Endothelial cell of coronary artery (primary cell): ENCODE measurements around the gene MZT1. TPM values are rescaled to one million over a fixed set of nuclear protein-coding genes. Genes with fewer than 3 reads are reported as not detected.

Source experiments
- total RNA-seq: library from RNA; depleted of rRNA; stranded (reverse); fragments of >200 nt; gene quantifications from 2 replicates; pipeline ENCODE4 v1.2.3, GENCODE V29; 2014

MZT1 gene
- 10.2 and 16.4 TPM in 2 replicates for total RNA-seq

DNA sequence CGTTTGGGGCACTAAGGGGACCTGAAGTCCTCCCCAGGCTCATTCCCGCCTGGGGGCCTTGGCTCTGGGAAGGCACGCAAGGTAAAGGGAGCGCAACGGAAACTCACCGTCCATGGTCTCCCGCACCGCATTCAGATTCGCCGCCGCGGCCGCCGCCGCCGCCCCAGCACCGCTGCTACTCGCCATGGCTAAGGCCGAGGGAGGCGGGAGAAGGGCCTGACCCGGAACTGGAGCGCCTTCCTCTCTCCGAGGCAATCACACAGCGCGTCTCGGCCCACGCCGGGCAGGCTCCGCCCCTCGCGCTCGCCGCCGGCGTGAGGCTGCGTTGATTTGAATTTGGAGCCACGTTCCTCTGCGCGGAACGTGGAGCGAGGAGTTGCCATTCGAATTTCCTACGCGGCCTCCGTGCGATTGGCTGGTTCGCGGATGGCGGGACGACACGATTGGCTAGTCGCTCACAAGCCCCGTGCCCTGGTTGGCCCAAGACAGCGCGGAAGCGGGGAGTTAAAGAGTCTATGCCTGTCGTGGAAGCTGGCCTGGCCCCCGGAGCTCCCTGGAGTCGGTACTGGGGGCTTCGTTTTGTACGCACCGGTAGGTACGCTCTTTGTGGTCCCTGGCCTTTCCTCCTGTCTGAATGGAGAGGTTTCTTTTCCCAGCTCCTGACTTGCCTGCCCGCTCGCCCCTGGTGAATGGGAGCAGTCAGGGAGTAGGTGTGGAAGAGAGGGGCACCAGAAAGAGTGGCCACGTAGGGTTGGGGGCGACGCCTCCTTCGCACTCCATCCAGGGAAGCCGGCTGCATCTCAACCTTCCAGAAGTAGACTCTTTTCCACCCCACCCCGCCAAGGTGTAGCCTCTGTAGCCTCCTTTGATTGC, at the start of gene MZT1, which contains the start of gene BORA:
Gene MZT1 (minus strand): TSS at position 213 of the 873 bp plus-strand sequence. CDS start 27 bp downstream, at position 186.
Gene BORA (plus strand): TSS at position 507 of the 873 bp plus-strand sequence. CDS start 1,018 bp downstream, outside the sequence.

Other genes starting within 250 kb of the MZT1 start
- gene BORA, start 294 bp upstream of the MZT1 start, total RNA-seq, result 4.5 and 6.4 TPM in 2 replicates
- 38.7 and 41.9 TPM in 2 replicates for gene DIS3, start 54.3 kb upstream of the MZT1 start, total RNA-seq
- 25.0 and 25.9 TPM in 2 replicates for gene PIBF1, start 54.5 kb upstream of the MZT1 start, total RNA-seq